MG63 (cell line): Measurements from ENCODE around the gene MIDN. TPM values are rescaled to one million over a fixed set of nuclear protein-coding genes. Genes with fewer than 3 reads are reported as not detected.

ENCODE experiments used
- DNase-seq: peaks from one replicate; pipeline ENCODE4 v3.0.0-alpha.2; 2020
- H3K27me3 ChIP-seq: fragments of 250-450 bp; sonication (Bioruptor Pico); 2 replicates; pipeline ENCODE4 v1.5.1; 2020; ENCODE audit warnings: mild to moderate bottlenecking, moderate library complexity
- H3K36me3 ChIP-seq: fragments of 250-450 bp; sonication (Bioruptor Pico); 2 replicates; pipeline ENCODE4 v1.5.1; 2020; ENCODE audit warnings: mild to moderate bottlenecking, moderate library complexity
- H3K4me3 ChIP-seq: fragments of 250-450 bp; sonication (Bioruptor Pico); 2 replicates; pipeline ENCODE4 v1.5.1; 2020; ENCODE audit warnings: mild to moderate bottlenecking, moderate library complexity
- H3K9me3 ChIP-seq: fragments of 250-450 bp; sonication (Bioruptor Pico); 2 replicates; pipeline ENCODE4 v1.5.1; 2020; ENCODE audit warnings: mild to moderate bottlenecking, moderate library complexity
- total RNA-seq: library from RNA; depleted of rRNA; stranded (reverse); fragments of >200 nt; shearing (Covaris generic); gene quantifications from 2 replicates; pipeline ENCODE4 v1.2.3, GENCODE V29; 2014; ENCODE audit warnings: low replicate concordance

Gene MIDN
- total RNA-seq, 1 experiment from 2014 or later, result 5.7 TPM

- no peak for DNase-seq
- H3K36me3 ChIP-seq, result no peaks in the 10 kb centered on the region
- no peak overlapping the region for H3K4me3 ChIP-seq
- peaks cover 3% of the 10 kb centered on the region for H3K27me3 ChIP-seq
- H3K9me3 ChIP-seq, result no peaks in the 10 kb centered on the region
These were observed 39.8 kb downstream of the MIDN start for GRCh38 chr19:1288226-1288612.

- DNase-seq, result no peak
- Histone ChIP-seq H3K36me3 (no peaks in the 10 kb centered on the region), H3K27me3 (peaks cover 3% of the 10 kb centered on the region), H3K9me3 (no peaks in the 10 kb centered on the region), H3K4me3 (no peak overlapping the region)
These were observed 40.7 kb downstream of the MIDN start for GRCh38 chr19:1288833-1289685.

DNA sequence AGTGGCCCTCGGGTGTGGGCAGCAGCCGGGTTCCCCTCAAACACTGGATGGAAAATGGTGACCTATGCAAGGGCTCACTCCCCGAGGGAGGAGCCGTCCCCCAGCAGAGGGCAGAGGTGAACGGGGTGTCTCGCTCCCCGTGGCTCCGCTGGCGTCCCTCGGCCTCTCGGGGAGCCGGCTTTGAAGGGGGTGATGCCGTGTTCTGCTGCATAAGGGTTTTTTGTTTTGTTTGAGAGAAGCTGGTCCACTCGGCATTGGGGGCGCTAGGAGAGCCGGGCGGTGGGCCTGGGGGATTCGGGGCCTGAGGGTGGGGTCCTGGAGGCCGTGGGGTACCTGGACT, 41.3 kb downstream of the MIDN start:
- H3K4me3 ChIP-seq, result no peak overlapping the region
- no peak for DNase-seq
- peaks cover 3% of the 10 kb centered on the region for H3K27me3 ChIP-seq
- H3K36me3 ChIP-seq, result no peaks in the 10 kb centered on the region
- H3K9me3 ChIP-seq, result no peaks in the 10 kb centered on the region

DNA sequence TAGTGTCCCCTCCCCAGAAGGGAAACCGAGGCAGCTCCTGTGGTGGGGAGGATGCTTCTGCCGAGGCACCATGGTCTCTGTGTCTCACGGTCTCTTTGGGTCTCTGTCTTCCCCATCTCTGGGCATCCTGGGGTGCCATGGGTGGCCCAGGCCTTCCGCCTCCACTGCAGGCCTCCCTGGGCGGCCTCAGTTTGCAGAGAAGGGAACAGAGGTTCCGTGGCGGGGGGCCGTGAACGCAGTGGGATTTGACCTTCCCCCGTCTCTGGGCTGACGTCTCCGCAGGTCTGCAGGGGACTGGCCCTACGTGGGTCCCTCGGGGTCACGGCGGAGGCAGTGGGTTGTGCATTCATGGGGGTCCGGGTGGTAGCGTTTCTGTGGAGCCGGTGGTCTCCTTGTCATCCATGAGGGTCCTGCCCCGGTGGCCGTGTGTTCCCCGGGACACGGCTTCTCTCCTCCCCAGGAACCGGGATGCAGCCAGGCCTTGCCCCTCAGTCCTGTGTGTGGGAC, 41.9 kb downstream of the MIDN start:
- no peaks in the 10 kb centered on the region for H3K9me3 ChIP-seq
- no peaks in the 10 kb centered on the region; the same call in 1 of the 2 replicates for H3K27me3 ChIP-seq
- no peak overlapping the region for H3K4me3 ChIP-seq
- H3K36me3 ChIP-seq, result no peaks in the 10 kb centered on the region
- DNase-seq, result no peak

DNA sequence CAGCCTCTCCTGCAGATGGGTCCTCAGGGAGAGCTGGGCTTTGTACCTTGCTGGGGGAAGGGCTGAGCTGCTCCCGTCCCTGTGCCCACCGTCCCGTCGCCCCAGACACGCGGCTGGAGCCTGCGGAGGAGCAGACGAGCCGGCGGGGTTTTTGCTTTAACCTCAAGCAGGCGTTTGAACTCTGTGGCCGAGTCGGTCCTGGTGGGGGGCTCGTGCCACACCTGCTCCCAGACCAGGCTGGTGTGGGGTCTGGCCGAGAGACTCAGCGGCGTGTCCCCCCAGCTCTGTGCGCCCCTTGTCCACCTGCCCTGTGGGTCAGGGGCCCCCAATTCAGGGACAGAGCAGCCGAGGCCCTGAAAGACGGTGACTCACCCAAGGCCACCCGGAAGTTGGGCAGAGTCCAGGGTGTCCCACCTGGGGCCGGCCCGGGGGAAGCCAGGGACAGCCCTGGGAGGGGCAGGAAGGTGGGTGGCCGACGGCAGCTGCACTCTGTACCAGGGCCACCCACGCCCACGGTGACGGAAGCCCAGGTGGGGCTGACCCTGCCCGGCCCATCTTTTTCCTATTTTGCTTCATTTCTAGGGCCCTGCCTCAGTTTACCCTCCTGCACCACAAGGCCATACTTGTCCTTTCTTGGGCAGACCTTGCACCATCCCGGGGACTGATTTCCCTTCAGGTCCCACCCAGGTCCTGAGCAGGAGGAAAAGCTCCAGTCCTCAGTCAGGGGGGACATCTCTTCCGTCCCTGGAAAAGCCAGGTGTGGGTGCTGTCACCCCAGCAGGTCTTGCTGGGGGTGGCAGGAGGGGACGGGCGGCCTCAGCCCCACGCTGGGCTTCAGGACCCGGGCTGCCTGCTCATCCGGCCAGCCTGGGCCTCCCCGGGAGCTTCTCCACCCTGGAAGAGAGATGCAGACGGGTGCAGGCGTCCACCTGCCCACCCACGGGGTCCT, 42.6 kb downstream of the MIDN start:
- Histone ChIP-seq H3K27me3 (no peaks in the 10 kb centered on the region; the same call in 1 of the 2 replicates), H3K9me3 (no peaks in the 10 kb centered on the region), H3K36me3 (no peaks in the 10 kb centered on the region), H3K4me3 (no peak overlapping the region)
- no peak for DNase-seq

DNA sequence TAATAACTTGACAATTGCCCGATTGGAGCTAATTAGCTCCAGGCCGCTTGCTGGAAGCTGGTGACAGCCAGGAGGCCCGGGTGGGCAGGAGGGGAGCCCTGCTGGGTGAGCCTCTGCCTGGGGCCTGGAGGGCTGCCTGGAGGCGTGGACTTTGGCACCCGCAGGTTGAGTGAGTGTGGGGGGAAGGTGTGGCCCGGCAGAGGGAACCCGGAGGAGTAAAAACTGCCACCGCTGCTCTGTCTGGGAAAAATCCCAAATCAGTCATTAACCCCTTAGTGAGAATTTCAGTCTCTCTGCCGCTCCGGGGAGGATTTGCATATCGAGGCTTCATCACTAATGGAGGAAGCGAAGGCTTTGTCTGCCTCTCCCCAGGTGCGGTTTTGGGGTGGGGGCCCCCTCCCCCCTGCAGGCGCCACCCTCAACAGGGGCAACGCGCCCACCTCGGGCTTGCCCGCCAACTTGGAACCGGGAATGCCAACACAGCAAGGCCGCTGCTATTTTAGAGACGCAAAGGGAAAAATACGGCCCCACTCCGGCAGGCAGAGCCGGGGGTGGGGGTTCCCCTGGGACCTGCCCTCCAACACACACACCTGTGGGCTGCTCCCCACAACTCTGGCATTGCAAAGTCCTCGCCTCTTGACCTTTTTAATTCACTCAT, 43.5 kb downstream of the MIDN start:
- no peaks in the 10 kb centered on the region; the same call in 1 of the 2 replicates for H3K27me3 ChIP-seq
- no peaks in the 10 kb centered on the region for H3K36me3 ChIP-seq
- H3K9me3 ChIP-seq, result no peaks in the 10 kb centered on the region
- no peak overlapping the region for H3K4me3 ChIP-seq
- no peak for DNase-seq

GRCh38 chr19:1292419-1293151, 44.2 kb downstream of the MIDN start:
- DNase-seq, result no peak

GRCh38 chr19:1293782-1294604, 45.6 kb downstream of the MIDN start:
- Histone ChIP-seq H3K27me3 (no peaks in the 10 kb centered on the region), H3K9me3 (no peaks in the 10 kb centered on the region), H3K36me3 (no peaks in the 10 kb centered on the region), H3K4me3 (no peak overlapping the region)
- no peak for DNase-seq

More at GRCh38 chr19:1292419-1293151, 44.2 kb downstream of the MIDN start:
- H3K36me3 ChIP-seq, result no peaks in the 10 kb centered on the region
- no peaks in the 10 kb centered on the region for H3K27me3 ChIP-seq
- H3K9me3 ChIP-seq, result no peaks in the 10 kb centered on the region
- H3K4me3 ChIP-seq, result no peak overlapping the region

- Histone ChIP-seq H3K9me3 (no peaks in the 10 kb centered on the region), H3K27me3 (no peaks in the 10 kb centered on the region), H3K36me3 (no peaks in the 10 kb centered on the region), H3K4me3 (no peak overlapping the region)
- DNase-seq, result no peak
These were observed 46.3 kb downstream of the MIDN start for GRCh38 chr19:1294688-1295087.

DNA sequence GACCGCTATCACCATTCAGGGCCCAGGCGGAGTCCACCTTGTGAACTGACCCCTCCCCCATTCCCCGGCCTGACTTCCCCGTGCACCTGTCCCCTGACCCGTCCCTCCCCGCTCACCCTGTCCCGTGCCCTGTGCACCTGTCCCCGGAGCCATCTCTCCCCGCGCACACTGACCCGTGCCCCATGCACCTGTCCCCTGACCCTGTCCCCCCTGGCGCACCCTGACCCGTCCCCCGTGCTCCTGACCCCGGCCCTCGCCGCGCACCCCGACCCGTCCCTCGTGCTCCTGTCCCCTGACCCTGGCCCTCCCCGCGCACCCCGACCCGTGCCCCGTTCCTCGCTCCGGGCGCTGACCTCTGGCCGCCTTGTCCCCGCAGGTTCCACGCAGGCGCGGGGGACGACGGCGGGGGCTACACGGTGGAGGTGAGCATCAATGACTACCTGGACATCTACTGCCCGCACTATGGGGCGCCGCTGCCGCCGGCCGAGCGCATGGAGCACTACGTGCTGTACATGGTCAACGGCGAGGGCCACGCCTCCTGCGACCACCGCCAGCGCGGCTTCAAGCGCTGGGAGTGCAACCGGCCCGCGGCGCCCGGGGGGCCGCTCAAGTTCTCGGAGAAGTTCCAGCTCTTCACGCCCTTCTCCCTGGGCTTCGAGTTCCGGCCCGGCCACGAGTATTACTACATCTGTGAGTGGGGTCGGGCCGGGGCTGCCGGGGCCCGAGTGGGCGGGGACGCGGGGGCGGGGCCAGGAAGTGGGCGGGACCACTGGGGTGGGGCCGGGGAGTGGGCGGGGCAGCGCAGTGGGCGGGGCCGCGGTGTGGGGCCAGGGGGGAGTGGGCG, 47.0 kb downstream of the MIDN start:
- no peaks in the 10 kb centered on the region for H3K27me3 ChIP-seq
- no peak overlapping the region for H3K4me3 ChIP-seq
- H3K9me3 ChIP-seq, result no peaks in the 10 kb centered on the region
- H3K36me3 ChIP-seq, result no peaks in the 10 kb centered on the region
- DNase-seq, result no peak

DNA sequence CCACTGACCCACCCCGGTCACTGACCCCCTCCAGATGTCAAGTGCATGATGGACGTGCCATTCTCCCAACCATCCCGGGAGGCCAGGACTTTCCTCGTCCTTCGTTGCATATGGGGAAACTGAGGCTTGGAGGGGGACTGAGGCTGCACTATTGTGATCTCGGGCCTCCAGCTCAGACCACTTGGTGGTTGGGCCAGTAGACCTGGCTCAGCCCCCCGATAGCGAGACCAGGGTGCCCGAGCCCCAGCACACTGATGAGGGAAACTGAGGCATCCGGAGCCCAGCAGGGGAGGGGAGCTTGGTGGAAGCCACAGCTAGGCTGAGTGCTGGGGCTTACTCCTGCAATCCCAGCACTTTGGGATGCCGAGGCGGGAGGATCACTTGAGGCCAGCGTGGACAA, 47.7 kb downstream of the MIDN start:
- Histone ChIP-seq H3K4me3 (no peak overlapping the region), H3K36me3 (no peaks in the 10 kb centered on the region), H3K9me3 (no peaks in the 10 kb centered on the region), H3K27me3 (no peaks in the 10 kb centered on the region)
- no peak for DNase-seq

DNA sequence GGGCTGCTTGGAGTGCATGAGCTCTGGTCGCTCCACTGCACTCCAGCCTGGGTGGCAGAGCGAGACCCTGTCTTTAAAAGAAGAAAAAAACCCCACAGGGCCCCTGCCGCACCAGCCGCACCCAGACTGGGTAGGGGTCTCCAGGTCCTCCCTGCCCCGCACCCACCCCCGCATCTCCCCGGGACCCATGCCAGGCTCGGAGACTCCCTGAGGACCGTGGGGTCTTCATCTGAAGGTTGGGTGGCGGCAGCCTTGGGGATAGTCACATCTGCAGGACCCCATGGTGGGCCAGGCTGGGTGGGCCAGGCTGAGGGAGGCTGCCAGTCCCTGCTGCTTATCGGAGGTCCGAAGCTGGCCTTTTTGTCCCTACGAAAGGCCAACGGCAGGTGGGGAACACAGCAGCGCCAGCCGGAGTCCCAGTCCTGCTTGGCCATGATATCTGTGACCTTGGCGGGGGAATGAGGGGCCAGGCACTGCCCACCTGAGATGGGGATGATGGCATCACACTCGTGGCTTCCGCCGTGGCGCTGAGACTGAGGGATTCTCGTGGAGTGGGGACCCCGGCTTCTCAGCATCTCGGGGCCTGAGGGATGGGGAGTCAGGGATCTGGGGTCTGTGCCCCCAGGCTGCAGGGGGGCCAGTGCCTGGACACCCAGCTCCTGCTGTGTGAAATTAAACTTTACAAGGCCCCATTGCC, 48.3 kb downstream of the MIDN start:
- Histone ChIP-seq H3K9me3 (no peaks in the 10 kb centered on the region), H3K27me3 (no peaks in the 10 kb centered on the region), H3K36me3 (no peaks in the 10 kb centered on the region), H3K4me3 (no peak overlapping the region)
- DNase-seq, result no peak

GRCh38 chr19:1298235-1298634, 49.9 kb downstream of the MIDN start:
- H3K9me3 ChIP-seq, result no peaks in the 10 kb centered on the region
- H3K36me3 ChIP-seq, result no peaks in the 10 kb centered on the region
- DNase-seq, result no peak
- no peaks in the 10 kb centered on the region for H3K27me3 ChIP-seq
- no peak overlapping the region for H3K4me3 ChIP-seq

DNA sequence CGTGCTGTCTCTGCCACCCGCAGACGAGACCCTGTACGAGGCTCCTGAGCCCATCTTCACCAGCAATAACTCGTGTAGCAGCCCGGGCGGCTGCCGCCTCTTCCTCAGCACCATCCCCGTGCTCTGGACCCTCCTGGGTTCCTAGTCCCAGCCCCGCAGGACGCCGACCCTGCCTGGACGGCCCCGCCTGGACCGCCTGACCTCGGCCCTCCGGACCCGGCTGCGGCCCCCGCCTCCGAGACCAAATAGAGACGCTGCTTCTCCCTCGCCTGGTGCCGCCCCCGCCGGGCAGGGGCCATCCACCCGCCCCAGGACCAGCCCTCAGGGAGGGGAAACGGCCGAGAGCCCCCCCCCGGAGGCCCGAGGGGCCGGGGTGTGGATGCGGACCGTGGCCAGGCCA, 51.4 kb downstream of the MIDN start:
- Histone ChIP-seq H3K27me3 (no peaks in the 10 kb centered on the region), H3K36me3 (no peaks in the 10 kb centered on the region), H3K4me3 (no peak overlapping the region), H3K9me3 (no peaks in the 10 kb centered on the region)
- DNase-seq, result no peak
